Neural cell (in vitro differentiated cells): ENCODE measurements around the gene CTR9.

Source experiments
- EZH2 ChIP-seq: fragments of 200-600, 300-800 bp; shearing (Covaris generic), sonication (generic); IDR thresholded peaks from 2 replicates; pipeline ENCODE4 v1.6.1; 2014; ENCODE audit warnings: antibody characterized with exemption, low read length, borderline replicate concordance, mild to moderate bottlenecking; ENCODE audit not compliant: insufficient read depth, poor library complexity, severe bottlenecking
- POLR2AphosphoS5 ChIP-seq: IDR thresholded peaks from 2 replicates; pipeline ENCODE4 v1.6.1; 2012

DNA sequence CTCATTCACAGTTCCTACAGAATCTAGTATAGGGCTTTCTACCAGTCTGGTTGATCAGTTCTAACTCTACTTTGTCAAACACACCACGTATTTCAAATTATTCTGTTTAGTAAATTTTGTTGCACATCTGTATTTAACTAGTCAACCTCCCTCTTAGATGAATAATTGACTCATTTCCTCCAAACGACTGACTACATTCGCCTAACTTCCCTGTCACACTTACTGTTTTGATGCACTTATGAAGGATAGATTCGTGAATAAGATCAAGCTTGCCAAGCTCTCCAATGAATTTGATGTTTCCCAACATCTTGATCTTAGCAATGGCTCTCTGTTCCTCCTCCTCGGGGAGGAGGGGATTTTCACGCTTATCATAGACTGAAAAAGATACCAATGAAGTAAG lies 52.6 kb downstream of the CTR9 start:
- no peak for TF ChIP-seq POLR2AphosphoS5
- no peak for TF ChIP-seq EZH2
